Measurements from ENCODE around the gene SCP2D1.

The SCP2D1 gene

DNA sequence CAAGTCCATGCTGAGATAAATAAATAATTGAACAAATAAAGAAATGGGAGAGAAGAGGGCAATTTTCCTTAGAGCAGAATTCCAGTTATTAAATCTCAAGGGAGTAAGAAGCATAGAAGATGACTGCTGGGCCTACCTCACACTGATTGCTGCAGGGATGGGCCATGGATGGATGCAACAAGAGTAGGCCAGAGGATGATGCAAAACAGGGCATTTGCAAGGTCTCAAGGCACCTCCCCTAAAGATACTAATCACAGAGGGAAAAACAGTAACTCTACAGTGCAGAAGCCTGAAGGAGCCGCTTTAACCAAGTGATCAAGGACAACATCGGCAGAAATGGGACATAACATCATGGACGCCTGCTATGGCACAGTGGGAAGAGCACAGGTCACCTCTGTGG, 1.7 kb upstream of the SCP2D1 start:
- in situ Hi-C loops (cut with MboI; ENCODE audit: low sequenced_read_pairs): no loop called here

GRCh38 chr20:18815194-18815942, 1.8 kb downstream of the SCP2D1 start:
- in situ Hi-C loops (cut with MboI; ENCODE audit: low sequenced_read_pairs): no loop called here

DNA sequence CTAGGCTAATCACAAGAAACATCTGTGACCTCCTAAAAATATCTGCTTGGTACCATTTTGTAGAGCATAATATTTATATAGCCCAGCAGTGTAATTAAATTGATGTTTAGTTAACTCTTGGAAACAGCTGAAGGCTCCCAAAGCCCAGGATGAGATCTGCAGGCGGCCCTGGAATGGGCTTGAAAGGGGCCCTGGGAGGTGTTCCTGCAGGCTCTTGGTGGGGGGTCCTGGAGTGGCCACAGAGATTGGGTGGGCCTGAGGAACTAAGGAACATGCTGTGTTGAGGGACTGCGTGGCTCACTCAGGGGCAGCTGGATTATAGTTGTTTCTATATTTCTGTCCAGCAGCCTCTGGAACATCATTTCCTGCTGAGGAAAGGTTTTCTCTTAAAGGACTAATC, 9.2 kb downstream of the SCP2D1 start:
- in situ Hi-C loops (cut with MboI; ENCODE audit: low sequenced_read_pairs): no loop called here

DNA sequence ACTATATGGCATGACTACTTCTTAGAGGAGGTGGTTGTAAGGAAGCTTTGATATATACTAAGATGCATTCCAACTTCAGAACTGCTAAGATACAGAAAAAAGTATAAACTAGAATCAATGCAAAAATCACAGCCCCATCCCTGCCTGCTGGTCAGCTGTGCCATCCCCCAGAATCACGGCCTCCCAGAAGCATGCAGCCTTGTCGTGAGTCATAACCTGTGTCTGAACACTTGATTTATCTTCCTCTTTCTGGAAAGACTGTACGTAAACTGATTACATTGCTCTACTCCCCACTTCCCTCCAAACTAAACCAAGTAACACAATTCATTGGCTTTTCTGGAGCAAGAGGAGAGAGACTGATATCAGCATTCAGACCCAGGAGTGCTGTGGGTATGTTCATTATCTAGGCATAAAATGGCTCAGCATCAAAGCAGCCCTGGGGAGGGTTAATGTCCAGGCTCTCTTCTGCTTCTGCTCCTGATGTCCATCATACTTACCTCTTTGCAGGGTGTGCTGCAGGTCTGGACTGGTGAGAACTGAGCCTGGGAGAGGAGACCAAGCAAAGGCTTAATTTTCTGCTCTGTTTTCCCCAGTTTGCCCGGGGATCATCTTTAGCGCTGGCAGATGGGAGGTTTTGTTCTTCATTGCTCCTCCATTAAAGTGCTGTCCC, 18.4 kb downstream of the SCP2D1 start:
- in situ Hi-C loops (cut with MboI; ENCODE audit: low sequenced_read_pairs): no loop called here

- in situ Hi-C loops (cut with MboI; ENCODE audit: low sequenced_read_pairs): no loop called here
Observed at GRCh38 chr20:18832546-18833200, 19.1 kb downstream of the SCP2D1 start.

- in situ Hi-C loops (cut with MboI; ENCODE audit: low sequenced_read_pairs): no loop called here
Observed at GRCh38 chr20:18835466-18836256, 22.1 kb downstream of the SCP2D1 start.

DNA sequence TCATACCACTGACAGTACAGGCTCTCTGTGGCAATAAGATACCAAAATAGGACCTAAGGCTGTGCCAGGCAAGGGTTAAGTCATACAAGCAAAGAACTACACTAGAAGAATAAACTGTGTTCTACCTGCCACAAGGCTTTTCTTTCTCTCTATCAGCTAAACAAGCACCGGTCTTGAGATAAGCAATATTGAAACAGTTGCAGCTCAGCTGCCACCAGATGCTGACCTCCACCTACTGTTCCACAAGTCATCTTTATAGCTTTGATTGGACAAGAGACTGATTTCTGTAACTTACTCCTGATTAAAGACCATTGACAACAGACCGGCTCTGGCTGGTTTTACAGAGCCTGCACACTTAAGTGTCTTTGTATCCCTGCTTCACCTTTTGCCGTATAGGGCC, 24.1 kb downstream of the SCP2D1 start:
- in situ Hi-C loops (cut with MboI; ENCODE audit: low sequenced_read_pairs): no loop called here

DNA sequence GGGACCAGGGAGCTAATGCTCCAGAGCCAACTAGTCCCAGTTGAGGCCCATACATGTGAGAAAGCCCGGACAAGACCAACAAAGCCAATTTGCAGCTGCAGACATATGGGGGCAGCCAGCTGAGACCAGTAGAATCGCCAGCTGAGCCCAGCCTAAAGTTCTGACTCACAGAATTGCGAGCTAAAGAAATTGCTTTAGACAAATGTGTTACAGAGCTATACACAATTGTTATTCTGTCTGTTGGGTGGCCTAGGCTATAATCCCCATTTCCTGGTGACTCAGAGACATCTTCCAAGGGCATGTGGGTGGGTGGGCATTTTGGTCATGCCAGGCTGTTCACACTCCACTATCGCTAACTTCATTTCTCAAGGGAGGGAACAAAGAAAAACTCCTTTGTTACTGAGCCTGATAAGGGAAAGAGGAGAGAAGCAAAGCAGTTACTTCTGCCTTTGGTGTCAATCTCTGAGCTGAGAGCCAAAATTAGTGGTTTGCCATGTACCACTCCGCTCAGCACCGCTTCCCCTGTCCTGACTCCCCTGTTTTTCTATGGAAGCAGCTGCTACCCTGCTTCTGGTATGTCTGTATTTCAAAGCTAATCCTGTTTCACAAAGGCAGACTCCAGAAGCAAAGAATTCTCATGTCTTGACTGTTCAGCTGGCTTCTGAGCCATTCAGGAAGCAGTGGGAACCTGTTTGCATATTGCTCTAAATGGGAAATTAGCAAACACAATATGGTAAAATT, 26.1 kb downstream of the SCP2D1 start:
- in situ Hi-C loops (cut with MboI; ENCODE audit: low sequenced_read_pairs): no loop called here

GRCh38 chr20:18840248-18840645, 26.7 kb downstream of the SCP2D1 start:
- in situ Hi-C loops (cut with MboI; ENCODE audit: low sequenced_read_pairs): no loop called here

- in situ Hi-C loops (cut with MboI; ENCODE audit: low sequenced_read_pairs): no loop called here
Observed at GRCh38 chr20:18845017-18845416, 31.4 kb downstream of the SCP2D1 start.

GRCh38 chr20:18847226-18847755, 33.7 kb downstream of the SCP2D1 start:
- in situ Hi-C loops (cut with MboI; ENCODE audit: low sequenced_read_pairs): no loop called here

GRCh38 chr20:18849131-18849530, 35.5 kb downstream of the SCP2D1 start:
- in situ Hi-C loops (cut with MboI; ENCODE audit: low sequenced_read_pairs): no loop called here

- in situ Hi-C loops (cut with MboI; ENCODE audit: low sequenced_read_pairs): no loop called here
Observed at GRCh38 chr20:18851629-18852028, 38.0 kb downstream of the SCP2D1 start.

DNA sequence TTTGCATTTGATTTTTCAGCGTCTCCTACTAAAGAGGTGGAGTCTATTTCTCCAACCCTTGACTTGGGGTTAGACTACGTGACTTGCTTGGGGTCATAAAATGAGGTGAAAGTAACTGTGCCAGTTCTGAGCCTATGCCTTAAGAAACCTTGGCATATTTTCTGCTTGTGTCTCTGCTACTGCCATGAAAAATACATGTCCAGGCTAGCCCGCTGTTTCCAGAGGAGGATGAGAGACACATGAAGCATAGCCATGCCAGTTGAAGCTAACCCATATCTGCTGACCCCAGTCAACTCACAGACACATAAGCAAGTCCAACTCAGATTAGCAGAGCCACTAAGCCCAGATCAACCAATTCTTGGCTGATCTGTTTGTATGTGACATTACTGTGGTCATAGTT, 38.7 kb downstream of the SCP2D1 start:
- in situ Hi-C loops (cut with MboI; ENCODE audit: low sequenced_read_pairs): no loop called here

- in situ Hi-C loops (cut with MboI; ENCODE audit: low sequenced_read_pairs): no loop called here
Observed at GRCh38 chr20:18853216-18853615, 39.6 kb downstream of the SCP2D1 start.

DNA sequence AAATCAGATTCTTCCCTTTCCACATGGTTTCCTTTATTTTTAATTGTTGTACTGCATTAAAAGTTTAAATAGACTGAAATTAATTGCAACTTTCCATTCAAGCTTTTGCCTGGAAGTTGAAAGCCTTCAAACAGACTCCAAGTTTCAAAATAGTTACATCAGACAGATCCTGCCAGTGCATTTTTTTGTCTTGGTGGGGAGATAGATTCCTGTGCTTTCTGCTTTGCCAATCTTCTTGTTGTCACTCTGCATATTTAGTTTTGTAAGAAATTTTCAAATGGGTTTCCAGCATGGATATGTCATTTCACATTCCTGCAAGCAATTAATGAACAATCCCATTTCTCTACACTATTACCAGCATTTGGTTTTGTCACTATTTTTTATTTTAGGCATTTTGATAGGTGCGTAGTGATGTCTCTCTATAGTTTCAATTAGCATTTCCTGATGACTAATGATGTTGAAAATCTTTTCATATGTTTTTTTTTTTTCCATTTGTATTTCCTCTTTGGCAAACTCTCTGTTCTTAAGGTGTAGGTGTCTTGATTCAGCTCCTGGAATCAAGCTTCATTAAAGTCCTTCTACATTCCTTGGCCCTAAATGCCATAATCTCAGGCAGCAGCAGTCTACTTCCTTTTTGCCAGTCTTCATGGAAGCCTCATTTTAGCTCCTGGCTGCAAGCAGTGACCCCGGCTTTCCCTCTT, 40.5 kb downstream of the SCP2D1 start:
- in situ Hi-C loops (cut with MboI; ENCODE audit: low sequenced_read_pairs): no loop called here

GRCh38 chr20:18855882-18856281, 42.3 kb downstream of the SCP2D1 start:
- in situ Hi-C loops (cut with MboI; ENCODE audit: low sequenced_read_pairs): no loop called here

GRCh38 chr20:18856873-18857272, 43.3 kb downstream of the SCP2D1 start:
- in situ Hi-C loops (cut with MboI; ENCODE audit: low sequenced_read_pairs): no loop called here

DNA sequence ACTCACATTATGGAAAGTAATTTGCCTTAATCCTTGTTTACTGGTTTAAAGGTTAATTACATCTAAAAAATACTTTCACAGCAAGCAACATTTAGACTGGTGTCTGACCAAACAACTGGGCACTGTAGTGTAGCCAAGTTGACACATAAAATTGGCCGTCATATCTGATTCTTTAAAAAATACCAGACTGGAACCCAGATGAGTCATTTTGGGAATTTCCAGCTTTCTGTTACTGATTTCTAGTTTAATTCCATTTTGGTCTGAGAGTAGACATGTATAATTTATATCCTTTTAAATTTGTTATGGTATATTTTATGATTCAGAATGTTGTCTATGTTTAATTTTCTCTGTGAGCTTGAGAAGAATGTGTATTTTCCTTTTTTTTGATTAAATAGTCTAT, 44.1 kb downstream of the SCP2D1 start:
- in situ Hi-C loops (cut with MboI; ENCODE audit: low sequenced_read_pairs): no loop called here

- in situ Hi-C loops (cut with MboI; ENCODE audit: low sequenced_read_pairs): no loop called here
Observed at GRCh38 chr20:18858816-18859215, 45.2 kb downstream of the SCP2D1 start.
